Suppressor macrophage (primary cell): ENCODE data around the gene CDH4.

ENCODE experiments used
- DNase-seq, 4 experiments: peaks; one replicate each; pipeline ENCODE4 v3.0.0-alpha.2; 2020 to 2022

The CDH4 gene

GRCh38 chr20:61876952-61877728 is 625.1 kb downstream of the CDH4 start:
- DNase-seq: no peak

- DNase-seq: no peak
Observed at GRCh38 chr20:61877776-61878477, 625.9 kb downstream of the CDH4 start.

GRCh38 chr20:61878478-61879302 is 626.6 kb downstream of the CDH4 start:
- no peak for DNase-seq

GRCh38 chr20:61879303-61879620 is 627.2 kb downstream of the CDH4 start:
- DNase-seq: no peak

GRCh38 chr20:61879694-61880093 is 627.6 kb downstream of the CDH4 start:
- no peak for DNase-seq

- no peak for DNase-seq
Observed at GRCh38 chr20:61880706-61881105, 628.6 kb downstream of the CDH4 start.

- no peak for DNase-seq
Observed at GRCh38 chr20:61881416-61881815, 629.4 kb downstream of the CDH4 start.

- no peak for DNase-seq
Observed at GRCh38 chr20:61881861-61882260, 629.8 kb downstream of the CDH4 start.

- no peak for DNase-seq
Observed at GRCh38 chr20:61882716-61883615, 630.9 kb downstream of the CDH4 start.

- no peak for DNase-seq
Observed at GRCh38 chr20:61883857-61884393, 631.9 kb downstream of the CDH4 start.

- DNase-seq: no peak
Observed at GRCh38 chr20:61884571-61885389, 632.7 kb downstream of the CDH4 start.

- no peak for DNase-seq
Observed at GRCh38 chr20:61885759-61886715, 634.0 kb downstream of the CDH4 start.

GRCh38 chr20:61886721-61887595 is 634.9 kb downstream of the CDH4 start:
- DNase-seq: peak in 3 of 4 experiments; percentile 3 to 21 (median 7)

GRCh38 chr20:61887596-61888093 is 635.6 kb downstream of the CDH4 start:
- no peak for DNase-seq

- DNase-seq: no peak
Observed at GRCh38 chr20:61888101-61888865, 636.2 kb downstream of the CDH4 start.

GRCh38 chr20:61889659-61890058 is 637.6 kb downstream of the CDH4 start:
- DNase-seq: no peak

- no peak for DNase-seq
Observed at GRCh38 chr20:61890210-61890609, 638.1 kb downstream of the CDH4 start.

- DNase-seq: no peak
Observed at GRCh38 chr20:61891476-61891875, 639.4 kb downstream of the CDH4 start.
